C4-2B (cell line): ENCODE results near the gene PGGHG.

Experiments used
- CTCF ChIP-seq: fragments of 450-650 bp; conservative IDR thresholded peaks from 2 replicates; pipeline ENCODE4 v1.5.1; 2017; ENCODE audit warnings: mild to moderate bottlenecking
- ZFX ChIP-seq: fragments of 450-650 bp; IDR thresholded peaks from 2 replicates; pipeline ENCODE4 v1.6.1; 2017

- no peak for TF ChIP-seq CTCF
- no peak for TF ChIP-seq ZFX
Measured at GRCh38 chr11:253160-253885, 35.6 kb upstream of the PGGHG start.
